ENCODE data around the gene VRK2.
A peak's percentile ranks its signal among the peaks of the same experiment; 100 is the strongest.

VRK2 gene

DNA sequence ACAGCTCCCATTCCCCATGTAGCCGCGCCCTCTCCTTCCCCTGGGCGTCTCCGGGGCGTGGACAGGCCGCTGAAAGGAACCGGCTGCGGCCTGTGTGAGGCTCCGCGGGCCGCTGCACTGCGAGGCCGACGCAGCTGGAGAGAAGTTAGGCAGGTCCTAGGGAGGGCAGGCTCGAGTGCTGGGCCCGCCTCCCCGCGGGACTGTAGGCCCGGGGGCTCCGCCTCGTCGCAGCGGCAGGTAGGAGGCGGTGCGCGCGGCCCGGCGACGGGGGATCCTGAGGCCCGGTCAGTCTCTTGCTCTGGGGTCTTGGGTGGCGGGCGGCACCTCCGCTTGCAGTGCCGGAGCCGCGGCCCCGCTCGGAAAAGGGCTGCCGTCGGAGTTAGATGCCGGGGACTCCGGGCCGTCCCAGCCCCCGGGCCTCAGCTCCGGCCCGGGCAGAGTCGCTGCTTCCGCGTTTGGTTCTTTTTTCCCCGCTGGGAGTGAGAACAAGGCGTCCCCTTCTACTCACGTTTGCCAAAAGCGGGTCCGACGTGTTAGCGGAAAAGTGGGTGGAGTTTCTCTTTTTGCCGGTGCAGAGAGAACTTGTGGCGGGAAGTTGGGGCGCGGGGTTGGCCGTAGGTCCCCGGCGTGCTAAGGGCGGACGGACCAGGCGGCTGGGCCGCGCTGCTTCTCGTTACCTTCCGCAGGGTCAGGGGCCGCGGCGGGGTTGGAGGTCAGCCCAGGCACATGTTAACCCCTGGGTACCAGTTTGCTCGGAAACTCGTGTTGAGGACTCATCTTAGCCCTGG is at the start of gene VRK2:
VRK2 (plus strand) TSS at position 222 of the 788 bp plus-strand sequence. CDS start 2,026 bp downstream, outside the sequence.
- peak; percentile 99 for DNase-seq

DNA sequence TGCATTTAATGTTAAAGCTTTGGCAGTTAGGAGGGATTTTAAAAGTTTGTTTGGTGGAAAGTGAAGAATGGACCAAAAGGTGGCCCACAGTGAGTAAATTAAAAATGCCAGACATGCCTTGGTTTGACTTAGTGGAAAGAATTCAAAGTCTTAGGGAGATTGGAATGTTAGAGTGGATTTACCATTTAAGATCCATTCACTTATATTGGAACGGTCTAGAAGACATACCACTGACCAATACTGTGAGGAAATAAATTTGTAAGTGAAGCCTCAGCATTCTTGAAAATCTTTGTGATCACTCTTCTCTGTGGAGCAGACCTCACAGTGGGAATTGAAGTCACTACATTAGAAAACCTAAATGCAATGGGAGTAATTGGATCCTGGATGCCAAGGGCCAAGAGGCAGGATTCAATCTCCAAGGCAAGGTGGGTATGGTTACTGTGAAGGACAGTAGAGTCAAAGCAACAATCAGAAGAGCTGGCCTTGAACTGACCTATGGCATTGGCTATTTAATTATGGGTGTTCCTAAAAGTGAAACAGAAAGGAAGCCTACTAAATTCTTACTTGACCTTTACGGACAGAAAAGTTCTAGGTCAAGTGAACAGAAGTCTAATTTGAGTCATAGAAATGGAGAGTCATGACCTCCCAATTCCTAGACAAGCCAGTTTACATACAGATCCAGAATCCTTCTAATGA is 40.2 kb upstream of the VRK2 start:
- no peak for DNase-seq

DNA sequence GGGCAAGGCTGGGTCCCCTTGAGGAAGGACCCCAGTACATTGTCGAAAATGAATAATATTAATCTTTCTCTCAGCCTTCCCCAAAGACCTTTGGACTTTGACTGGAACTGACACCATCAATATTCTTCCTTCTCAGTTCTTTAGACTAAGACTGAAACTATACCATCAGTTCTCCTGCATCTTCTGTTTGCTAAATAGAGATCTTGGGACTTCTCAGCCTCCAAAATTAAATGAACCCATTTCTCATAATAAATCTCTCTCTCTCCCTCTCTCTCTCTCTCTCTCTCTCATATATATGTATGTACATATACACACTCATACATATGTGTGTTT is 39.7 kb upstream of the VRK2 start:
- DNase-seq = no peak

DNA sequence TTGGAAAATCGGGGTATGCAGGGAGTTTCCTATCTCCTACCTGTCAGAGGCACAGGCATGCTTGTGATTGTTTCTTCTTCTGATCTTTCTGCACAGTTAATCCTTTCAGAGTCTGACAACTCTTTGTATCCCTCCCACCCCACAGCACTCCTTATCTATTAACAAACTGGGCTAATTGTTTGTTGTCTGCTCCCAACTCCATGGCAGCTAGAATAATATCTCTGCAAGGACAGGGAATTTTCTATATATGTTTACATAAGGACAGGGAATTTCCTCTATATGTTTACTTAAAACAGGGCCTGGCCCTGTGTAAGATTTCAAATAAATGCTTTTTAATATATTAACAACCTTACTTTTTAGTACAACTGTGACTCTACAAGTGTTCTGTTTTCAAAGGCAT is 36.0 kb upstream of the VRK2 start:
- no peak for DNase-seq

DNA sequence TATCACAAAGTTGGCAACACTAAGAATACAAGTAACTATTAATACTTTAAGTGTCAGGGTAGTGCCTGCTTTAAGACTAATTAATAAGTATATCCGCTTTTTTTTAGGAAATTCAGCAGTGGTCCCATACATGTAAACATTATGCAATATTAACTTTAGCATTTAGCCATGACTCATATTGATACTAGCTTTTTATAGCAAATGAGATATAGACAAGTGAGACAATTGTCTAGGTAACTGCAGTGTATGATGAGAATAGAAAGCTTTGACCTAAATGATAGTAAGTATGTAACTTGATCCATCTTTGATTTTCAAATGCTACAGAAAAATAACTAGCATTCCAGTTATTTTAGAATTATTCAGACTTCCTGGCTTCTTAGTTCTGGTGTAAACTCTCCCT is 27.4 kb upstream of the VRK2 start:
- no peak for DNase-seq

DNA sequence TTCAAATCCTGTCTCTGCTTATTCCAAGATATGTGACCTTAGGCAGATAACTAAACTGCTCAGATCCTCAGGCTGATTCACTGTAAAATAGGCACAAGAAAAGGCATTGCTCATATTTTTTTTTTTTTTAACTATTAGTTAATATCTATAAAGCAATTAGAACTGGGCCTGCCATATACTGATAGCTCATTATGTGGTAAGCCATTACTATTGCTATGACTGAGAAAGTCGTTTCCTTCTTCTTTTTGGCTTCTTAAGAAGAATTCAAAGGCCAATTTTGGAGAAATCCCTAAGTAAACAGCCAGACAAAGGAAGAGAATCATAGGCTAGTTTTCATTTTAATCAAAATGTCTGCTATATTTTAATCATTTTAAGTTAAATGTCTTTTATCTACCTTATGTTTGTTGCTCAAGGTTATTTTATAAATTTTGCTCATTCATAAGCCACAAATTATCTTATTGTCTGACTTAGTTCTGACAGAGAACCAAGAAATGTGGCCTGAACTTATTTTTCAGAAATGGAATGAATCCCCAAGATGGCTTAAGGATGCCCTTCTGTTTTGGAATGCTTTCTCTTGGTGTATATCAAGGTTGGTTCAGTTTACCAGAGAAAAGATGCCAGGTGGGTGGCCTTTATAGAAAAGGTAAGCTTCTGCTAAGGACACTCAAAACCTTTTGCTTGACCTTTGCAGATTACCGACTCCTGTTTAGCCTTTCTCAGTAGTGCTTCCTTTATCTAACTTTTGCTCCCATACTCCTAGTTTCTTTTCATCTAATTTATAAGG is 21.3 kb upstream of the VRK2 start:
- DNase-seq = no peak

DNA sequence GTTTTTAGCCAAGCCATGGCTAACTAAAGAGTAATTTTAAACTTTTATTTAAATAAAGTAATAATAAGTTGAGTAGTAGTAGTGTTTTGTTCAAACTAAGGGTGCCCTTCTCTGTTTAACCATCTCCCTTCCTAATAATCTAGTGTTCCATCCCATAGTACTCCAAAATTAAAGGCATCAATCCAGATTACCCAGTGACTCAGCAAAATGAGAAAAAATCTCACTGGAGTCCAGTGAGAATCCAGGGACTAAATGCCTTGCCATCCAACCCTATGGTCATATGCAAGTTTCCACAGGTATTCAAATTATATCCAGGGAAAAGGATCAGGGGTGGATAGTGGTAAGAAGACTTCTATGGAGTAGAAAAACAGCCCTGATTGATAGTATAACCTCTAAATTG is 19.6 kb upstream of the VRK2 start:
- DNase-seq = no peak

DNA sequence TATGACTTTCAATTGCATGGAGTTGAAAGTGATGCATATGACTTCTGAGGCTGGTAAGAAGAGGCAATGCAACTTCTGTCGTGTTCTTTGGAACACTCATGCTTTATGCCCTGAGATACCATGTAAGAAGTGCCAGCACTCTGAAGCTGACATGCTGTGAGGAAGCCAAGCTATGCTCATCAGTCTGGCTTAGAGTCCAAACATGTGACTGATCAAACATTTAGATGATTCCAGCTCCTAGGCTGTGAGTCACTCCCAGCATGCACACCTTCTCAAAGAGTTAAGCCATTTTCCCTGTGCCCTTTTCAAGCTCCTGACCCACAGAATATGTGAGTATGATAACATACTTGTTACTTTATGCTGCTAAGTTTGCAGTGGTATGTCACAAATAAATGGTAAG is 15.8 kb upstream of the VRK2 start:
- DNase-seq = no peak

DNA sequence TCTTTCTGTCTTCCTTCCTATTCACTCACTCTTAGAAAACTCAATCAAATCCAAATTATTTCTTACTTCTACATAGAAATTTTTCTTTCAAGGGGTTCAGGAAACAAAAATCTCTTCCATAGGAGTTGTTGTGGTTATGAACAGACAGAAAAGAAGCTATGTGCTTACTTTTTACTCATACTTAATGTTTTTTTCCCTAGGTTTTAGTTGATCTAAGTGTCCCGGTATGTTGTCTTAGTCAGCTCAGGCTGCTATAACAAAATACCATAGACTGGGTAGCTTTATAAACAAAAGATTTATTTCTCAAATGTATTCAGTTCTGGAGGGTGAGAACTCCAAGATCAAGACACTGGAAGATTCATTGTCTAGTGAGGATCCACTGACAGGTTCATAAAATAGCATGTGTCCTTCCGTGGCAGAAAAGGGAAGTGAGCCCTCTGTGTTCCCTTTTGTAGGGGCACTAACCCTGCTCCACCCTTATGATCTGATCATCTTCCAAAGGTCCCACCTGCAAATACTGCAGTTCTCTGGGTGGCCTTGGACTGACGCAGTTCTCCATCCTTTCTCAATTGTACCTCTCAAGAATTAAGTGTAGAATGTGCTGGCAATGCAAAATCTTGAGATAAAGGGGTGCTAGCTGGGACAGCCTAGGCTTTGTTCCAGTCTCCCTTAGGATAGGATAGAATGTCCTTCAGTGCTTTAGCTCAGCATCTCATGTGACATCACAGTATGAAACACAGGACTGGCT is 14.4 kb upstream of the VRK2 start:
- DNase-seq = no peak

DNA sequence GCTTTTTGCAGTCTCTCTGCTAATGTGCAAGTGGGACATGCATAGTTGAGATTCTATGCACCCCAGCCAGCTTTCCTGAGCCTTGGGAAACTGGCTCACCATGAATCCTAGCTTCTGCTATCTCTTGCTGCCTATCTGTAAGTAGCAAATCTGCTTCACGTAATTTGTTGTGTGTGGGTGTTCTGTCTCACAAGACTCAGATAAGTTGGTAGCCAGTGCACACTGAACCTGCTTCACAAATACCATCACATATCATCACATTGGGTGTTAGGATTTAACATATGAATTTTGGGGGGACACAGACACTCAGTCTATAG is 13.9 kb upstream of the VRK2 start:
- no peak for DNase-seq

DNA sequence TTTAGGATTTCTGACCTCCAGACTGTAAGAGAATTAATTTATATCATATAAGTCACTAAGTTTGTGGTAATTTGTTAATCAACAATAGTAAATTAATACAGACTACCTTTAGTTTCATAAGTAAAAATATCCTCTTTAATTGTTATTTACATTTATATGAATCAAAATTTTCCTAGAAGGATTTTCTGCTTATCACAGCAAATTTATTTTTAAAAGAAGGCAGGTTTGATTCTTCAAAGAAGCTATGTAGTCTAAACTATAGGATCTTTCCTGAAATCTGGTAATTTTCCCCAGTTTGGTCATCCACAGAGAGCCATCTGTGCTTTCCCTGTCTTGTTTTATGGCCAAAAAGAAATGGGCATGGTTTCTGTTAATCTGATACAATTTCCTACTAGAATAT is 13.1 kb upstream of the VRK2 start:
- no peak for DNase-seq

DNA sequence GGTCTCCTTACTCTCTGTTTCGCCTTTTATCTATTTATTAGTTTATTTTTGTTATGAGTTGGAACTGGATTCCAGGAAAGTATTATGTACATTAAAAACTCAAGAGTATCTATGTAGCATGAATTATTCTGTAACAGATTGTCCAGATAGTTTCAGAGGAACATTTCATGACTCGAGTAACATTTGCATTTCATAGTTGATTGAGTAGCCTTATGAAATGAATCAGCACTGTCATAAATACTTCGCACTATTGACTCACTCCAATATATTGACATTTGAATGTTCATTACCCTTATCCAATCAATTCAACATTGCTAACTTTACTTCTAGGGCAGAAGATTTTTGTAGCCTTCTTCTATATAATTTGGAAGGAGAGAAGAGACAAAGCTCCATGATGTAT is 11.3 kb upstream of the VRK2 start:
- DNase-seq = no peak

DNA sequence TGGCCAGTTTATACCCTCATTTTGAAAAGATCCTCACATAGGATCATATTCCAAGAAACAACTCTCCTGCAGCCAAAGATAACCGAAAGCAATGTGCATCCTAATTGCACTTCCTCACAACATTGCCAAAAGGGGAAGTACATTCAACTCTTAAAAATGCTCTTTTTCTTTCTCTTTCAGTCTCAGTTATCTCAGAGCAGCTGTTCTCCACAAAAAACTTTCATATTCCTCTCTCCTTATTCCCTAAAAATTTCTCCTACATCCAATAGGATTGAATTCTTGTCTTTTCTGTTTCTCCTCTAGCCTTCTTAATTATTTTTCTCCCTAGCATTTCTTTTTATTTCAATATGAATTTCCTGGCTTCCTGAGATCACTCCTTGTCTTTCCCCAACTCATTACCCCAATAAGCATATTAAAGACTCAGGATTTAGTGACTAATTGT is 7.4 kb upstream of the VRK2 start:
- DNase-seq = no peak

DNA sequence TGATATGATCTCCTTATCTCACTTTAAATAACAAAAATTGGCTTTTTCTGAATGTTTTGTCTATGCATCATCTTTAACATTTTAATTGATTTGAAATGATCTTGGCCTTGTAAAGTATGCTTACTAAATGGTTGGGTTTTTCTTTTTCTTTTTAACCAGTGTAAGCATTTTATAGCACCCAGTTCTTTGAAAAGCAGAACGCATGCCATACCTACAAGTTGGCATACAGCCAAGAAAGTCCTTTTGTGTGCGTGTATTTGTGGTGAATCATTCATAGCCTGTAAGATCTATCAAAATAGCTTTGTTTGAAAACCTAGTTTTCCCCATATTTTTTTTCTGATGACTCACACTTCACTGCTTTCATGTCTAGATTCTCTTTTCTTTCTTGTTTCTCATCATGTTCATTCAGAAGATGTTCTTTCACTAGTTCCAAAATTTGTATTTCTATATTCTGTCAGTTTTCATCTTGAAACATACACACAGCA is 4.1 kb upstream of the VRK2 start:
- no peak for DNase-seq

DNA sequence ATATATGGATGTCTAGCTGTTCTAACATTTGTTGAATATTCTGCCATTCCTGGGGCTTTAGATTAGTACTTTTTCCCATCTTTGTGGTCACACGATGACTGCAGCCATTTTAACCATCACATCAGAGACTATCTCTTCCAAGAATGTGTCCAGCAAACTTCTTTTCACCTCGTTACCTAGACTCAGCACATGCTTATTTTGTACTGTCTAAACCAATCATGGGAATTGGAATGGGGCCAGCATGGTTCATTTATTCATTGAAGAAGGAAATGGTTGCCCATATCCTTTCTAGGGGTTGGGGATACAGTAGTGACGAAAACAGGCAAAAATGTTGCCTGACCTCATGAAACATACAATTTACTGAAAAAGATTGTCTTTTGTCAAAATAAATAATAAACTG is 2.5 kb upstream of the VRK2 start:
- DNase-seq = no peak

DNA sequence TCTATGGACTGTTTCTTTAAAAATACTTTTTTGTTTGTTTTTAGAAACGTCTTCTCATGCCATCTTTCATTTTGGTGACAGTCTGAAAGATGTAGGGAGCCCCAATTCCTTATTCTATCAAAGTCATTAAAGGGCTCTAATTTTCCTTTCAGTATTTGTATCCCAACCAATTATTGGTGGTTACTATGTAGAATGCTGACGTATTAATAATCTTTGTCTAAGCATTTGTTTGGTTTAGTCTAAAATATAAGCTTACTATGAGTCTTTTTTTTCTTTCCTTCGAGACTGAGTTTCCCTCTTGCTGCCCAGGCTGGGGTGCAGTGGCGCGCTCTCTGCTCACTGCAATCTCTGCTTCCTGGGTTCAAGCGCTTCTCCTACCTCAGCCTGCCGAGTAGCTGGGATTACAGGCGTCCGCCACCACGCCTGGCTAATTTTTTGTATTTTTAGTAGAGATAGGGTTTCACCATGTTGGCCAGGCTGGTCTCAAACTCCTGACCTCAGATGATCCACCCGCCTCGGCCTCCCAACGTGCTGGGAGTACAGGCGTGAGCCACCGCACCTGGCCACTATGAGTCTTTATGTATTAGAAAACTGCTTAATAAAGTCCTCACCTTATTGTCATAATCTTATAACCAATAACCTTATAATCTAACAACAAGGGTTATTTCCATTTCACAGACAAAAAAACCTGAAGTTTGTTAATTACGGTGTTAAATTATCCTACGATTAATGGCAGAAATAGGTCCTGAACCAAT is 849 bp upstream of the VRK2 start:
- no peak for DNase-seq

DNA sequence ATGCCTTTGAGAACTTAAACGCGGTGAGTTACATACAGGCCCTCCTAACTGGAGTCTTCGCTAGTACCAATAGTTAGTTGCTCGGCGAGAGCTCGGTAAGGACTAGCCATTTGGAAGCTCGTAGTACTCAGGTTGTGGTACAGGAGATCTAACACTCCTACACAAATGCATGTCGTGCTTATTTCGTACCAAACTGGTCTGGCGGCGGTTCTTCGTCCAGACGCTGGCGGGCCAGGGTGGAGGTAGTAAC is 346 bp upstream of the VRK2 start:
- no peak for DNase-seq

DNA sequence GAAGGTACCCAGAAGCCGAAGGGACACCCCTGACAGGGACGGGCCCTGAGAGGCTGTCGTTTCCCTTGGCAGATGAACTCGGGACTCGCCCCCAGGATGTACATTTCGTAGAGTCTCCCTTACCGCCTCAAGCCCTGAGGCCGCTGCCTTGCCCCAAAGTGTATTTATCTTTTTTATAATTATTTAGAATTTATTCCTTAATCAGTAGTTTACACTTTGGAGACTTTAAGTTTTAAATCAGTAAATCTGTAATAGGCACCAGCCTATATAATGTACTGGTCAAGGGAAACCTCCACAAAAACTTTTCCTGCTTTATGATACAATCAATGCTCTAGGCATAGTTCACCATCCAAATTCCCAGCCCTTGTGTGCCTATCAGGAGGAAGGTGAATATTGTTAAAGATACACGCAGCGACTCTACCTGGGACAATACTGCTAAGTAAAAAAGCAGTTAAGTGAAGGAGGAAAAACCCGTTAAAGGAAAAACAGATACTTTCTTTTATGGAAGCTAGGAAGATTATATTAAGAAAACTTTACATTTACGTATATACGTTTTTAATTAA is 848 bp downstream of the VRK2 start:
- DNase-seq = no peak

DNA sequence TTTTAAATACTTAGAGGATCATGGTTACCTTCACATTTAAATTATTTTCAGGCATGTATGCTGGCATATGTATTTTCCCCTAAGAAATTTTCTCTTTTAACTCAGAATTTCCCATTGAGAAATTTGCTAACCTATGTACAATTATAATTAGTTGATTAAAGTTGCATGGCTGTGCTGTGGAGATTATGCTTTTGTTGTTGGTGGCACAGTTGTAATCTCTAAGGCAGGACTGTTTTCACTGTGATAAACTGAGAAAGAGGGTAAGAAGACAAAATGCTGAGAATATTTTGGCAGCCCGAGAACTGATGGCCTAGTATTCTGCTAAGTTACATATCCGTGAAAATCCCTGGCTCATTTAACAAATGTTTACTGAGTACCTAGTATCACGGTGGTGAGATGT is 1.4 kb downstream of the VRK2 start:
- no peak for DNase-seq

DNA sequence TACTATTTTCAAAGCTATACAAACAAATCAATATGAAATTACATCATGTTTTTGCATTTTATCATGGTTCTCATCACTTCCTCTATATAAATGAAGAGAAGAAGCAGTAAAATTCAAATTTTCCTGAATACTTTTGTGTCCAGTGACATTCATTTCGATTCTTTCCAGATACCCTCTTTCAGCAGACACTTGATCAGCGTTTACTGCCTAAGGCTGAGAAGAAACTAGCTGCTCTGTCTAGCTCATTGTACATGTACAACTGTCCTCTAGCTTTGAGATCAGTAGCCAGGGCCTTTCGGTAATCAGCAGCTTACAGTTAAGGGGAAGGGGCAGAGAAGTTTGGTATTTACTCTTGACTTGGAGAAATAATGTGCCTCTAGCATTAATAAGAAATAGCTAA is 4.8 kb downstream of the VRK2 start:
- no peak for DNase-seq

DNA sequence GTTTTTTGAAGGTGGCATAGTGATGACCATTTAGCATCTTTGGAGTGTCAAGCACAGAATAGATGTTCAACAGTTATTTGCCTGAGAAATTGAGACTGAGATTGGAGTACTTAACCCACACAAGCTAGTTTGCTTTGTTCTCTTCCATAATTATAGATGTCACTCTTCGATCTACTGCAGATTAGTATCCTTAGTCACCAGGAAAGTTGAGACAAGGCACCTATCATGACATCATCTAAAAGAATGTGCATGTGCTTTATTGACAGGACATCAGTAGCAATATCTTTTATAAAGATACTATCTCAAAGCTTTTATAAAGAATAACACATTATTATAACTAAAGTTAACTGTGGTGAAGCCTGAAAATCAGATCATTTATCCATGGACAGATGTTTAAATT is 6.4 kb downstream of the VRK2 start:
- no peak for DNase-seq

DNA sequence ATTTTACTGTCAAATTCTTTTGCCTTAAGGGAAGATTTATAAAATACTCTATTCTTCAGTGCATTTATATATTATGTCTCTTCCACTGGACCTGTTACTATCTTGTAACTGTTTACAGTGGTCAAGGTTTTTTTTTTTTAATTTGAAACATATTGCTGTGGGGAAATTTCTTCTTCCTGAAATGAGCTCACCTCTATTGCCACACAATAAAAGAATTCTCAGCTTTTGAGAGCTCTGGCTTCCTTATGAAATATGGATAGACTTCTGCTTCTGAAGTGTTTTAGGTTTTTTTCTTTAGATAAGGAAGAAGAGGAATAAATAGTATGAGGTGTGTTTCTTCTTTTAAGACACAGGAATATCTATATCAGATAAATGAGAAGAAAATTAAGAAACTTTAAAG is 7.7 kb downstream of the VRK2 start:
- no peak for DNase-seq
